GM12878 (cell line): Measurements from ENCODE around the gene EPHA1. TPM values are rescaled to one million over a fixed set of nuclear protein-coding genes. Genes with fewer than 3 reads are reported as not detected.

Experiments
- BACH1 ChIP-seq: fragments of 450-650 bp; IDR thresholded peaks from 2 replicates; pipeline ENCODE4 v1.6.1; 2017; ENCODE audit warnings: mild to moderate bottlenecking, borderline replicate concordance
- BCL11A ChIP-seq: IDR thresholded peaks from 2 replicates; pipeline ENCODE4 v1.6.1; 2011; ENCODE audit warnings: low read depth, low read length
- CBX3 ChIP-seq: fragments of 200-600 bp; sonication (generic); IDR thresholded peaks from 2 replicates; pipeline ENCODE4 v1.6.1; 2016; ENCODE audit warnings: low read depth, borderline replicate concordance
- DPF2 ChIP-seq: fragments of 450-650 bp; IDR thresholded peaks from 2 replicates; pipeline ENCODE4 v1.6.1; 2017; ENCODE audit warnings: mild to moderate bottlenecking
- EP300 ChIP-seq, 2 experiments: fragments of 150-350 bp in 1 of 2; IDR thresholded peaks; 2 replicates each; pipeline ENCODE4 v1.6.1; 2011 to 2012; ENCODE audit warnings: low read depth in 2 of 2, low read length in 2 of 2, borderline replicate concordance in 1 of 2, improper control_type of control experiment in 1 of 2, inconsistent platforms in 1 of 2; ENCODE audit not compliant: control insufficient read depth in 1 of 2
- GATAD2B ChIP-seq: fragments of 450-650 bp; conservative IDR thresholded peaks from 2 replicates; pipeline ENCODE4 v1.6.1; 2017; ENCODE audit warnings: low read depth, mild to moderate bottlenecking, moderate library complexity
- IKZF1 ChIP-seq: fragments of 450-650 bp; conservative IDR thresholded peaks from 2 replicates; pipeline ENCODE4 v1.6.1; 2017; ENCODE audit warnings: antibody characterized with exemption, mild to moderate bottlenecking
- IKZF2 ChIP-seq, 2 experiments: fragments of 450-650 bp; IDR thresholded peaks; 2 replicates each; pipeline ENCODE4 v1.6.1; 2017; ENCODE audit warnings: mild to moderate bottlenecking in 2 of 2, moderate library complexity in 2 of 2
- IRF4 ChIP-seq: IDR thresholded peaks from 2 replicates; pipeline ENCODE4 v1.6.1; 2011; ENCODE audit warnings: low read depth, low read length
- NR2F1 ChIP-seq: fragments of 450-650 bp; conservative IDR thresholded peaks from 2 replicates; pipeline ENCODE4 v1.6.1; 2017; ENCODE audit warnings: mild to moderate bottlenecking
- POLR2A ChIP-seq: IDR thresholded peaks from 2 replicates; pipeline ENCODE4 v1.6.1; 2011; ENCODE audit warnings: low read depth, mild to moderate bottlenecking, low read length
- POU2F2 ChIP-seq: IDR thresholded peaks from 3 replicates; pipeline ENCODE4 v1.6.1; 2011; ENCODE audit warnings: low read depth, mild to moderate bottlenecking, low read length, borderline replicate concordance
- RB1 ChIP-seq: fragments of 450-650 bp; formaldehyde crosslinking; IDR thresholded peaks from 2 replicates; pipeline ENCODE4 v1.6.1; 2017; ENCODE audit warnings: mild to moderate bottlenecking, borderline replicate concordance
- SMAD5 ChIP-seq: IDR thresholded peaks from 2 replicates; pipeline ENCODE4 v1.6.1; 2016; ENCODE audit warnings: antibody characterized with exemption, low read depth
- SP1 ChIP-seq: IDR thresholded peaks from one replicate; pipeline ENCODE4 v1.6.1; 2011; ENCODE audit warnings: low read depth, low read length
- SRF ChIP-seq, 2 experiments: IDR thresholded peaks; 2 replicates each; pipeline ENCODE4 v1.6.1; 2011; ENCODE audit warnings: low read depth in 2 of 2, low read length in 2 of 2, mild to moderate bottlenecking in 1 of 2, moderate library complexity in 1 of 2
- STAT1 ChIP-seq: fragments of 450-650 bp; conservative IDR thresholded peaks from 2 replicates; pipeline ENCODE4 v1.6.1; 2014; ENCODE audit warnings: antibody characterized with exemption, mild to moderate bottlenecking
- TARDBP ChIP-seq: IDR thresholded peaks from 2 replicates; pipeline ENCODE4 v1.6.1; 2016; ENCODE audit warnings: borderline replicate concordance
- TCF3 ChIP-seq: IDR thresholded peaks from 2 replicates; pipeline ENCODE4 v1.6.1; 2012; ENCODE audit warnings: low read depth, mild to moderate bottlenecking, low read length, borderline replicate concordance; ENCODE audit not compliant: insufficient read depth
- YY1 ChIP-seq: IDR thresholded peaks from 2 replicates; pipeline ENCODE4 v1.6.1; 2011; ENCODE audit warnings: low read depth, mild to moderate bottlenecking, low read length
- polyA plus RNA-seq, 11 experiments: library from polyadenylated mRNA; depleted of rRNA in 4 of 11; unstranded in 6 of 11; stranded (reverse) in 5 of 11; fragments of >200 nt; fragmentation: Nextera tagmentation in 4 of 11; fragmentation: Illumina TruSeq in 1 of 11; extraction: Ambion mirVana in 4 of 11; extraction: Trizol in 1 of 11; gene quantifications; 1 replicate in 1 of 11; 2 replicates in 10 of 11; pipeline versions ENCODE4 v1.2.1 to v1.2.3, GENCODE V29; 2011 to 2016; ENCODE audit warnings: inconsistent platforms in 2 of 11, missing spikeins in 2 of 11, low read depth in 1 of 11
- total RNA-seq, 4 experiments: library from RNA; depleted of rRNA in 3 of 4; stranded (reverse); fragments of >200 nt in 3 of 4; fragmentation: Illumina TruSeq in 1 of 4; extraction: Trizol in 1 of 4; gene quantifications; 2 replicates each; pipeline versions ENCODE4 v1.2.1 to v1.2.3, GENCODE V29; 2013 to 2021
- TF ChIP-seq, protein P1 (sequence below): fragments of 450-650 bp; IDR thresholded peaks from 2 replicates; pipeline ENCODE4 v1.6.1; 2016; ENCODE audit warnings: mild to moderate bottlenecking, moderate library complexity, borderline replicate concordance
- TF ChIP-seq, protein P2 (sequence below): IDR thresholded peaks from 2 replicates; pipeline ENCODE4 v1.6.1; 2011; ENCODE audit warnings: low read depth, mild to moderate bottlenecking, low read length, moderate library complexity, borderline replicate concordance; ENCODE audit errors: extremely low read depth
- TF ChIP-seq, protein P3 (sequence below): fragments of 450-650 bp; IDR thresholded peaks from 2 replicates; pipeline ENCODE4 v1.6.1; 2016; ENCODE audit warnings: mild to moderate bottlenecking
- TF ChIP-seq, protein P4 (sequence below): fragments of 450-650 bp; conservative IDR thresholded peaks from 2 replicates; pipeline ENCODE4 v1.6.1; 2017; ENCODE audit warnings: mild to moderate bottlenecking, moderate library complexity

Gene EPHA1
- total and polyA plus RNA-seq, 10 of the 15 experiments (the other 5 are each of a cell fraction or from before 2014, with no cell fraction given): 0.11 to 0.35 (median 0.24) TPM; not detected in 6

DNA sequence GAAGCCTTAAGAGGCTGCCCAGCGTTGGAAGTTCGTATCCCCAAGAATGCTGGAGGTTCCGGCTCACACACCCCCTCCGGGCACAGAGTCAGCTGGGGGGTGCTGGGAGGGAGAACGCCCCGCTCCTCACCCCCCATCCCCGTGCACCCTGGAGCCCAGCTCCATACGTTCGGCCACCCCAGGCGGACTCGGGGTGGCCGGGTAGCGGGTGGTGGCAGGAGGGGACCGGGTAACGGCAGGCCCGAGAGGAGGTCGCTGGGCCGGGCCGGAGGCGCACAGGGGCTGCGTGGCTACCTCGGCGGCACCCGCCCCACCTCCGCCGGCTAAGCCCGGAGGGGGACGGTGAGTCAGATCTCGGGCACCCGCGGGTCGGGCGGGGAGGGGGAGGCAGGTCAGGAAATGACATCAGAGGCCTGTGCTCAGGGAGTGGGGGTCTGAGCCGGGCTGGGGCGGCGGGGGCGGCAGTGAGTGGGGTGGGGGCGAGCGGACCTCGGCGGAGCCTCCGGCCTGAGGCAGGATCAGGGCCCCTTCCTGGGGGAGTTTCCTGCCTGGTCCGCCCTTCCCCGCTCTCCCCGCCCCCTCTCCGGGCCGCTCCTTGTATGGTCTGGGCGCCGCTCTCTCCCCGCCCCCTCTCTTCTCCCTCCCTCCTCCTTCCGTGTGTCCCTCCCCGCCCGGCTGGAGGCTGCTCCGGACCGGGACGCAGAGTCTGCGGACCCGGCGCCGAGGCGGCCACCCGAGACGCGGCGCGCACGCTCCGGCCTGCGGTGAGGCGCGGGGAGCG, 27.8 kb downstream of the EPHA1 start, which contains the start of gene ZYX (continued):
- TF ChIP-seq TARDBP: 0 out of 2 replicates have a peak, but pooled peaks have one; percentile 49
- TF ChIP-seq SMAD5: no peak
- TF ChIP-seq, protein P1, sequence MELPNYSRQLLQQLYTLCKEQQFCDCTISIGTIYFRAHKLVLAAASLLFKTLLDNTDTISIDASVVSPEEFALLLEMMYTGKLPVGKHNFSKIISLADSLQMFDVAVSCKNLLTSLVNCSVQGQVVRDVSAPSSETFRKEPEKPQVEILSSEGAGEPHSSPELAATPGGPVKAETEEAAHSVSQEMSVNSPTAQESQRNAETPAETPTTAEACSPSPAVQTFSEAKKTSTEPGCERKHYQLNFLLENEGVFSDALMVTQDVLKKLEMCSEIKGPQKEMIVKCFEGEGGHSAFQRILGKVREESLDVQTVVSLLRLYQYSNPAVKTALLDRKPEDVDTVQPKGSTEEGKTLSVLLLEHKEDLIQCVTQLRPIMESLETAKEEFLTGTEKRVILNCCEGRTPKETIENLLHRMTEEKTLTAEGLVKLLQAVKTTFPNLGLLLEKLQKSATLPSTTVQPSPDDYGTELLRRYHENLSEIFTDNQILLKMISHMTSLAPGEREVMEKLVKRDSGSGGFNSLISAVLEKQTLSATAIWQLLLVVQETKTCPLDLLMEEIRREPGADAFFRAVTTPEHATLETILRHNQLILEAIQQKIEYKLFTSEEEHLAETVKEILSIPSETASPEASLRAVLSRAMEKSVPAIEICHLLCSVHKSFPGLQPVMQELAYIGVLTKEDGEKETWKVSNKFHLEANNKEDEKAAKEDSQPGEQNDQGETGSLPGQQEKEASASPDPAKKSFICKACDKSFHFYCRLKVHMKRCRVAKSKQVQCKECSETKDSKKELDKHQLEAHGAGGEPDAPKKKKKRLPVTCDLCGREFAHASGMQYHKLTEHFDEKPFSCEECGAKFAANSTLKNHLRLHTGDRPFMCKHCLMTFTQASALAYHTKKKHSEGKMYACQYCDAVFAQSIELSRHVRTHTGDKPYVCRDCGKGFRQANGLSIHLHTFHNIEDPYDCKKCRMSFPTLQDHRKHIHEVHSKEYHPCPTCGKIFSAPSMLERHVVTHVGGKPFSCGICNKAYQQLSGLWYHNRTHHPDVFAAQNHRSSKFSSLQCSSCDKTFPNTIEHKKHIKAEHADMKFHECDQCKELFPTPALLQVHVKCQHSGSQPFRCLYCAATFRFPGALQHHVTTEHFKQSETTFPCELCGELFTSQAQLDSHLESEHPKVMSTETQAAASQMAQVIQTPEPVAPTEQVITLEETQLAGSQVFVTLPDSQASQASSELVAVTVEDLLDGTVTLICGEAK: peak; percentile 15; the same call in 1 of the 2 replicates
- peak; percentile 83 for TF ChIP-seq POLR2A
- no peak for TF ChIP-seq IRF4
- no peak for TF ChIP-seq STAT1
- TF ChIP-seq DPF2: peak; percentile 73
- 0 out of 2 replicates have a peak, but pooled peaks have one; percentile 60 for TF ChIP-seq NR2F1
- TF ChIP-seq EP300 (IDR thresholded peaks at IDR 0.05; ENCODE audit: borderline replicate concordance in 1 of 2, control insufficient read depth in 1 of 2, low read depth in 2 of 2, low read length in 2 of 2): no peak
- 0 out of 2 replicates have a peak, but pooled peaks have one; percentile 5 for TF ChIP-seq BCL11A
- peak in 1 of 2 experiments; percentile 43; a peak in 1 of 4 replicates for TF ChIP-seq IKZF2 (IDR thresholded peaks at IDR 0.05)
- no peak for TF ChIP-seq RB1
- no peak for TF ChIP-seq CBX3
- TF ChIP-seq GATAD2B: peak; percentile 84
- 0 out of 2 replicates have a peak, but pooled peaks have one; percentile 22 for TF ChIP-seq TCF3
- peak; percentile 58; the same call in 1 of the 2 replicates for TF ChIP-seq IKZF1
- TF ChIP-seq, protein P2, sequence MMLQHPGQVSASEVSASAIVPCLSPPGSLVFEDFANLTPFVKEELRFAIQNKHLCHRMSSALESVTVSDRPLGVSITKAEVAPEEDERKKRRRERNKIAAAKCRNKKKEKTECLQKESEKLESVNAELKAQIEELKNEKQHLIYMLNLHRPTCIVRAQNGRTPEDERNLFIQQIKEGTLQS: no peak
- peak; percentile 51; the same call in 1 of the 2 replicates for TF ChIP-seq BACH1
- 0 out of 2 replicates have a peak, but pooled peaks have one; percentile 6 for TF ChIP-seq YY1
- peak; percentile 93 to 97 for TF ChIP-seq SRF (IDR thresholded peaks at IDR 0.05; ENCODE audit: low read depth in 2 of 2, low read length in 2 of 2)
- TF ChIP-seq, protein P3, sequence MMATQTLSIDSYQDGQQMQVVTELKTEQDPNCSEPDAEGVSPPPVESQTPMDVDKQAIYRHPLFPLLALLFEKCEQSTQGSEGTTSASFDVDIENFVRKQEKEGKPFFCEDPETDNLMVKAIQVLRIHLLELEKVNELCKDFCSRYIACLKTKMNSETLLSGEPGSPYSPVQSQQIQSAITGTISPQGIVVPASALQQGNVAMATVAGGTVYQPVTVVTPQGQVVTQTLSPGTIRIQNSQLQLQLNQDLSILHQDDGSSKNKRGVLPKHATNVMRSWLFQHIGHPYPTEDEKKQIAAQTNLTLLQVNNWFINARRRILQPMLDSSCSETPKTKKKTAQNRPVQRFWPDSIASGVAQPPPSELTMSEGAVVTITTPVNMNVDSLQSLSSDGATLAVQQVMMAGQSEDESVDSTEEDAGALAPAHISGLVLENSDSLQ: 0 out of 2 replicates have a peak, but pooled peaks have one; percentile 13
- peak; percentile 32 for TF ChIP-seq SP1
- TF ChIP-seq, protein P4, sequence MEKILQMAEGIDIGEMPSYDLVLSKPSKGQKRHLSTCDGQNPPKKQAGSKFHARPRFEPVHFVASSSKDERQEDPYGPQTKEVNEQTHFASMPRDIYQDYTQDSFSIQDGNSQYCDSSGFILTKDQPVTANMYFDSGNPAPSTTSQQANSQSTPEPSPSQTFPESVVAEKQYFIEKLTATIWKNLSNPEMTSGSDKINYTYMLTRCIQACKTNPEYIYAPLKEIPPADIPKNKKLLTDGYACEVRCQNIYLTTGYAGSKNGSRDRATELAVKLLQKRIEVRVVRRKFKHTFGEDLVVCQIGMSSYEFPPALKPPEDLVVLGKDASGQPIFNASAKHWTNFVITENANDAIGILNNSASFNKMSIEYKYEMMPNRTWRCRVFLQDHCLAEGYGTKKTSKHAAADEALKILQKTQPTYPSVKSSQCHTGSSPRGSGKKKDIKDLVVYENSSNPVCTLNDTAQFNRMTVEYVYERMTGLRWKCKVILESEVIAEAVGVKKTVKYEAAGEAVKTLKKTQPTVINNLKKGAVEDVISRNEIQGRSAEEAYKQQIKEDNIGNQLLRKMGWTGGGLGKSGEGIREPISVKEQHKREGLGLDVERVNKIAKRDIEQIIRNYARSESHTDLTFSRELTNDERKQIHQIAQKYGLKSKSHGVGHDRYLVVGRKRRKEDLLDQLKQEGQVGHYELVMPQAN: peak; percentile 84
- no peak for TF ChIP-seq POU2F2
